ENCODE measurements around the gene CACNA2D4. TPM values are rescaled to one million over a fixed set of nuclear protein-coding genes. Genes with fewer than 3 reads are reported as not detected.

Gene CACNA2D4, protein sequence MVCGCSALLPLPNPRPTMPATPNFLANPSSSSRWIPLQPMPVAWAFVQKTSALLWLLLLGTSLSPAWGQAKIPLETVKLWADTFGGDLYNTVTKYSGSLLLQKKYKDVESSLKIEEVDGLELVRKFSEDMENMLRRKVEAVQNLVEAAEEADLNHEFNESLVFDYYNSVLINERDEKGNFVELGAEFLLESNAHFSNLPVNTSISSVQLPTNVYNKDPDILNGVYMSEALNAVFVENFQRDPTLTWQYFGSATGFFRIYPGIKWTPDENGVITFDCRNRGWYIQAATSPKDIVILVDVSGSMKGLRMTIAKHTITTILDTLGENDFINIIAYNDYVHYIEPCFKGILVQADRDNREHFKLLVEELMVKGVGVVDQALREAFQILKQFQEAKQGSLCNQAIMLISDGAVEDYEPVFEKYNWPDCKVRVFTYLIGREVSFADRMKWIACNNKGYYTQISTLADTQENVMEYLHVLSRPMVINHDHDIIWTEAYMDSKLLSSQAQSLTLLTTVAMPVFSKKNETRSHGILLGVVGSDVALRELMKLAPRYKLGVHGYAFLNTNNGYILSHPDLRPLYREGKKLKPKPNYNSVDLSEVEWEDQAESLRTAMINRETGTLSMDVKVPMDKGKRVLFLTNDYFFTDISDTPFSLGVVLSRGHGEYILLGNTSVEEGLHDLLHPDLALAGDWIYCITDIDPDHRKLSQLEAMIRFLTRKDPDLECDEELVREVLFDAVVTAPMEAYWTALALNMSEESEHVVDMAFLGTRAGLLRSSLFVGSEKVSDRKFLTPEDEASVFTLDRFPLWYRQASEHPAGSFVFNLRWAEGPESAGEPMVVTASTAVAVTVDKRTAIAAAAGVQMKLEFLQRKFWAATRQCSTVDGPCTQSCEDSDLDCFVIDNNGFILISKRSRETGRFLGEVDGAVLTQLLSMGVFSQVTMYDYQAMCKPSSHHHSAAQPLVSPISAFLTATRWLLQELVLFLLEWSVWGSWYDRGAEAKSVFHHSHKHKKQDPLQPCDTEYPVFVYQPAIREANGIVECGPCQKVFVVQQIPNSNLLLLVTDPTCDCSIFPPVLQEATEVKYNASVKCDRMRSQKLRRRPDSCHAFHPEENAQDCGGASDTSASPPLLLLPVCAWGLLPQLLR
- 49.8 TPM for total RNA-seq

DNA sequence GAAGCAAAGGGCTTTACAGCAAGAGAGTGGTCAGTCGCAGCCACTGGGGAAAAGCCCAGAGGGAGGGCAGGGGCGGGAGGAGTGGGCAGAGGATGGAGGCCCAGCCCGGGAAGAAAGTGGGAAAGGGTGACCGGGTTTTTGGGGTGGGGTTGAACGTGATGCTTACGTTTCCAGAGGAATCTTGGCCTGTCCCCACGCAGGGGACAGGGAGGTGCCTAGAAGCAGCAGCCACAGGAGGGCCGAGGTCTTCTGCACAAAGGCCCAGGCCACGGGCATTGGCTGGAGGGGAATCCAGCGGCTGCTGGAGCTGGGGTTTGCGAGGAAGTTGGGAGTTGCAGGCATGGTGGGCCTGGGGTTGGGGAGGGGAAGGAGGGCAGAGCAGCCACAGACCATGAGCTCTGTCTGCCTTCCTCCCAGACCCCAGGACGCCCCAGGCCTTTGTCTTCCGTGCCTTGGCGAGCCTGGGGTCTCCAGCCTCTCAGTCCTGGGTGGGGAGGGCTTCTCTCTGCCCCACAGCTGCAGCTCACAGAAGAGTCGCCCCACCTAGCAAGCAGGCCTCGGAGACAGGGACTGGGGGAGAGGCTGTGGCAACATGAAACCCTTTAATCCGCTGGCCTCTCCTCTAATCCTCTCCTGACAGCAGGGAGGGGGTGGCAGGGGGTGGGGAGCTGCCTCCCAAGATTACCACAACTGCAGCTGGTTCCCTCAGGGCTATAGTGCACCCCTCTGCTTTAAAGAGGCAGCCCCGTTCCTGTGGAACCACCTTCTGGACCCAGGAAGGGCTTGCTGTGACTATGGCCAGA, at the start of gene CACNA2D4:
Gene CACNA2D4, minus strand, starts transcription at position 572 of the 803 bp plus-strand sequence. Its CDS starts 179 bp downstream, at position 393.

GRCh38 chr12:1820191-1820895, 98.1 kb downstream of the CACNA2D4 start, which contains the start of gene LRTM2:
Gene LRTM2, plus strand, starts transcription at chr12:1820565. Its CDS starts 7,584 bp downstream, at chr12:1828149.

Other genes with a start within 250 kb of the CACNA2D4 start
- 48.8 TPM for gene ADIPOR2, start 227.6 kb downstream of the CACNA2D4 start, total RNA-seq
- gene LRTM2, start 98.1 kb downstream of the CACNA2D4 start, total RNA-seq = 3.8 TPM
- 16.9 TPM for gene DCP1B, start 85.8 kb upstream of the CACNA2D4 start, total RNA-seq
- gene CACNA1C, start 134.3 kb upstream of the CACNA2D4 start, total RNA-seq = 16.3 TPM

Data from camera-type eye (tissue), 1 donor.